GM06990 (cell line): Measurements from ENCODE around the gene LRMDA.

ENCODE experiments used
- DNase-seq: peaks from one replicate; pipeline ENCODE4 v3.0.0-alpha.2; 2011; ENCODE audit not compliant: insufficient read length; ENCODE audit errors: extremely low read depth
- H3K27me3 ChIP-seq: replicated peaks from 2 replicates; pipeline ENCODE4 v1.6.0; 2011; ENCODE audit warnings: low read length; ENCODE audit not compliant: control insufficient read depth, insufficient read depth
- H3K36me3 ChIP-seq: 2 replicates; pipeline ENCODE4 v1.5.1; 2011; ENCODE audit warnings: low read length; ENCODE audit not compliant: control insufficient read depth, insufficient read depth
- H3K4me3 ChIP-seq: replicated peaks from 2 replicates; pipeline ENCODE4 v1.5.1; 2011; ENCODE audit warnings: low read depth, mild to moderate bottlenecking, control low read depth, low read length
- CTCF ChIP-seq: IDR thresholded peaks from 2 replicates; pipeline ENCODE4 v1.5.1; 2011; ENCODE audit warnings: low read length, control low read depth, mild to moderate bottlenecking, inconsistent platforms; ENCODE audit not compliant: insufficient read depth, poor library complexity, severe bottlenecking

LRMDA gene

GRCh38 chr10:75525646-75526045, 94.2 kb downstream of the LRMDA start:
- no peak for TF ChIP-seq CTCF
- Histone ChIP-seq H3K4me3 (no peak overlapping the region), H3K27me3 (no peaks in the 10 kb centered on the region), H3K36me3 (no peaks in the 10 kb centered on the region)
- DNase-seq, result no peak

- Histone ChIP-seq H3K36me3 (no peaks in the 10 kb centered on the region), H3K27me3 (no peaks in the 10 kb centered on the region; the same call in 1 of the 2 replicates), H3K4me3 (no peak overlapping the region)
- DNase-seq, result no peak
- TF ChIP-seq CTCF, result no peak
Observed at GRCh38 chr10:75527542-75527941, 96.1 kb downstream of the LRMDA start.

DNA sequence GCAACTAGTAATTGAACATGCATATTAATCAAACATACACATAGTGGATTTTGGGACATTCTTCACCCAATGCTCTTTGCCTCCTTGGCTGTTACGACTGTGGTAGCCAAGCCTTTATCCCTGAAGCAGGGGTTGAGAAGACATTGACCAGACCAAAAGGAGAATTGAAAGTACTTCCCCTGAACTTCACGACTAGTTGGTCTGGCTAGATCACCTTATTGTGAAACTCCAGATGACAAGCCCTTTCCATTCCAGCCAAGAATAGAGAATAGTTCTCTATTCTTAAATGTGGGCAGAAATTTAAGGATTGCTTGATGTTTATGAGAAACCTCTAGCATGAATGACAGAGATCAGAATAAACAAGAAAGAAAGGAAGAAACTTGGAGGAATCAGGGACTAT, 97.0 kb downstream of the LRMDA start:
- no peak for DNase-seq
- Histone ChIP-seq H3K4me3 (no peak overlapping the region), H3K36me3 (no peaks in the 10 kb centered on the region), H3K27me3 (no peaks in the 10 kb centered on the region; the same call in 1 of the 2 replicates)
- no peak for TF ChIP-seq CTCF

GRCh38 chr10:75530299-75530698, 98.9 kb downstream of the LRMDA start:
- no peak for DNase-seq
- no peaks in the 10 kb centered on the region; the same call in 1 of the 2 replicates for H3K27me3 ChIP-seq
- H3K36me3 ChIP-seq, result no peaks in the 10 kb centered on the region
- TF ChIP-seq CTCF, result no peak
- H3K4me3 ChIP-seq, result no peak overlapping the region

DNA sequence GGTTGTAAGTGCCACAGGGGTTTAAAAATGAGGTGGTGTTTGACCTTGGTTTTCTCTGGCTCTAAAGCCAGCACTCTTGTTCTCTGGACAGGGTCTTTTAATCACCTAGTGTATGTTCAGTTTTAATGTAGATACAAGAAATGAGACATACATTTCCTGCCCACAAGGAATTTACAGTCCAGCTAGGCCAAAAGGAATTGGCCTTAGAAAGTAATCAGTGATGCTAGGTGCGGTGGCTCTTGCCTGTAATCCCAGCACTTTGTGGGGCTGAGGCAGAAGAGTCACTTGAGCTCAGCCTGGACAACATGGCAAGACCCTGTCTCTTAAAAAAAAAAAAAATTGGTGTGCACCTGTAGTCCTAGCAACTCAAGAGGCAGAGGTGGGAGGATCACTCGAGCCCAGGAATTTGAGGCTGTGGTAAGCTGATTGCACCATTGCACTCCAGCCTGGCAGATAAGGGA, 100.2 kb downstream of the LRMDA start:
- TF ChIP-seq CTCF, result no peak
- no peak for DNase-seq
- no peak overlapping the region for H3K4me3 ChIP-seq
- H3K36me3 ChIP-seq, result no peaks in the 10 kb centered on the region
- no peaks in the 10 kb centered on the region; the same call in 1 of the 2 replicates for H3K27me3 ChIP-seq

- Histone ChIP-seq H3K36me3 (no peaks in the 10 kb centered on the region), H3K27me3 (no peaks in the 10 kb centered on the region; the same call in 1 of the 2 replicates), H3K4me3 (no peak overlapping the region)
- TF ChIP-seq CTCF, result no peak
- DNase-seq, result no peak
Observed at GRCh38 chr10:75532253-75532924, 101.0 kb downstream of the LRMDA start.
